WTC11 (cell line): ENCODE data around the gene USF1. TPM values are rescaled to one million over a fixed set of nuclear protein-coding genes. Genes with fewer than 3 reads are reported as not detected.

Experiments
- ATAC-seq: fragments of 200-7000 bp; cut with Tn5 transposase; 2 replicates; pipeline ENCODE4 v1.10.0; 2021; ENCODE audit warnings: mild to moderate bottlenecking, moderate library complexity
- Bru-seq: library from RNA; stranded (reverse); fragments of 400-500 nt; gene quantifications from one replicate; lab custom pipeline; 2021; lab: Mats Ljungman, UMichigan
- CTCF ChIA-PET: fragments of 300-600 bp; sonication (Branson Sonifier 250); formaldehyde crosslinking; loops from one replicate; lab custom pipeline; 2021; ENCODE audit warnings: antibody characterized with exemption; lab: Charles Lee
- POLR2A ChIA-PET: fragments of 350-600 bp; sonication (Branson Sonifier 250); formaldehyde crosslinking; loops from one replicate; lab custom pipeline; 2021; ENCODE audit warnings: antibody characterized with exemption; lab: Charles Lee
- DNase-seq: peaks from one replicate; pipeline ENCODE4 v3.0.0; 2021; ENCODE audit warnings: low spot score
- H3K27ac Mint-ChIP-seq: 2 replicates; pipeline ENCODE4 v1.8.0; 2021; ENCODE audit warnings: mixed read lengths
- H3K27me3 Mint-ChIP-seq: 2 replicates; pipeline ENCODE4 v1.8.0; 2021; ENCODE audit warnings: low read depth, mild to moderate bottlenecking, moderate library complexity, mixed read lengths
- H3K36me3 Mint-ChIP-seq: 2 replicates; pipeline ENCODE4 v1.8.0; 2021; ENCODE audit warnings: mixed read lengths
- H3K4me1 Mint-ChIP-seq: 2 replicates; pipeline ENCODE4 v1.8.0; 2022; ENCODE audit warnings: mixed read lengths
- H3K4me3 Mint-ChIP-seq: 2 replicates; pipeline ENCODE4 v1.8.0; 2021; ENCODE audit warnings: mild to moderate bottlenecking, moderate library complexity, mixed read lengths
- H3K9me3 Mint-ChIP-seq: 2 replicates; pipeline ENCODE4 v1.8.0; 2021; ENCODE audit warnings: mixed read lengths
- ATF2 ChIP-seq: sonication (generic); formaldehyde crosslinking; IDR thresholded peaks from 2 replicates; pipeline ENCODE4 v1.8.1; 2022; ENCODE audit warnings: low read depth, missing genetic modification reagents, borderline replicate concordance
- CREM ChIP-seq: sonication (generic); formaldehyde crosslinking; IDR thresholded peaks from 2 replicates; pipeline ENCODE4 v1.8.1; 2022; ENCODE audit warnings: mild to moderate bottlenecking, missing genetic modification reagents, moderate library complexity
- EMX1 ChIP-seq: fragments of 250-450 bp; sonication (Bioruptor Pico); IDR thresholded peaks from 2 replicates; pipeline ENCODE4 v1.8.0; 2021; ENCODE audit warnings: mild to moderate bottlenecking
- ERG ChIP-seq: fragments of 250-450 bp; sonication (Bioruptor Pico); IDR thresholded peaks from 2 replicates; pipeline ENCODE4 v1.8.0; 2021; ENCODE audit warnings: mild to moderate bottlenecking
- ETV6 ChIP-seq: sonication (generic); formaldehyde crosslinking; IDR thresholded peaks from 2 replicates; pipeline ENCODE4 v1.8.1; 2022; ENCODE audit warnings: mild to moderate bottlenecking, missing genetic modification reagents
- FOXP4 ChIP-seq: sonication (generic); formaldehyde crosslinking; IDR thresholded peaks from 2 replicates; pipeline ENCODE4 v1.8.0; 2022; ENCODE audit warnings: mild to moderate bottlenecking, missing genetic modification reagents
- GABPB1 ChIP-seq: sonication (generic); formaldehyde crosslinking; IDR thresholded peaks from 2 replicates; pipeline ENCODE4 v1.8.1; 2023; ENCODE audit warnings: mild to moderate bottlenecking, missing genetic modification reagents
- MAX ChIP-seq: sonication (generic); formaldehyde crosslinking; IDR thresholded peaks from 2 replicates; pipeline ENCODE4 v1.8.0; 2022; ENCODE audit warnings: mild to moderate bottlenecking, missing genetic modification reagents
- NFE2L1 ChIP-seq: sonication (generic); formaldehyde crosslinking; IDR thresholded peaks from 2 replicates; pipeline ENCODE4 v1.8.1; 2023; ENCODE audit warnings: missing genetic modification reagents
- NR1H2 ChIP-seq: sonication (generic); formaldehyde crosslinking; IDR thresholded peaks from 2 replicates; pipeline ENCODE4 v1.9.0; 2021; ENCODE audit warnings: mild to moderate bottlenecking, moderate library complexity, missing genetic modification reagents
- NR3C1 ChIP-seq: sonication (generic); formaldehyde crosslinking; conservative IDR thresholded peaks from 2 replicates; pipeline ENCODE4 v1.8.1; 2023; ENCODE audit warnings: low read depth, mild to moderate bottlenecking, missing genetic modification reagents
- PRRX2 ChIP-seq: fragments of 250-450 bp; sonication (Bioruptor Pico); IDR thresholded peaks from 2 replicates; pipeline ENCODE4 v1.8.0; 2021; ENCODE audit warnings: mild to moderate bottlenecking
- SMAD3 ChIP-seq: sonication (generic); formaldehyde crosslinking; IDR thresholded peaks from 2 replicates; pipeline ENCODE4 v1.8.0; 2022; ENCODE audit warnings: missing genetic modification reagents, mild to moderate bottlenecking, borderline replicate concordance
- SP1 ChIP-seq: sonication (generic); formaldehyde crosslinking; conservative IDR thresholded peaks from 2 replicates; pipeline ENCODE4 v1.8.1; 2022; ENCODE audit warnings: missing genetic modification reagents
- ZBTB21 ChIP-seq: sonication (generic); formaldehyde crosslinking; IDR thresholded peaks from 2 replicates; pipeline ENCODE4 v1.8.1; 2023; ENCODE audit warnings: mild to moderate bottlenecking, missing genetic modification reagents, borderline replicate concordance
- ZNF232 ChIP-seq: sonication (generic); formaldehyde crosslinking; IDR thresholded peaks from 2 replicates; pipeline ENCODE4 v1.8.0; 2022; ENCODE audit warnings: mild to moderate bottlenecking, missing genetic modification reagents
- ZNF396 ChIP-seq: fragments of 250-450 bp; sonication (Bioruptor Pico); IDR thresholded peaks from 2 replicates; pipeline ENCODE4 v1.8.0; 2021; ENCODE audit warnings: mild to moderate bottlenecking, moderate library complexity, borderline replicate concordance
- ZNF671 ChIP-seq: fragments of 250-450 bp; sonication (Bioruptor Pico); IDR thresholded peaks from 2 replicates; pipeline ENCODE4 v1.8.0; 2021; ENCODE audit warnings: mild to moderate bottlenecking
- ZSCAN18 ChIP-seq: fragments of 250-450 bp; sonication (Bioruptor Pico); IDR thresholded peaks from 2 replicates; pipeline ENCODE4 v2.1.2; 2022; ENCODE audit warnings: mild to moderate bottlenecking, moderate library complexity
- long read RNA-seq, 3 experiments: library from RNA in 1 of 3; library from capped mRNA in 1 of 3; library from polyadenylated mRNA in 1 of 3; unstranded in 2 of 3; stranded (forward) in 1 of 3; transcript quantifications; one replicate each; pipeline ENCODE4 v2.0.0, GENCODE V29; 2021
- total RNA-seq: library from RNA; stranded (reverse); gene quantifications from 3 replicates; pipeline ENCODE4 v1.2.3, GENCODE V29; 2021

USF1 gene
- total RNA-seq (55.9 to 65.6 TPM (median 57.8 TPM) in 3 replicates), Bru-seq, nascent RNA (percentile 79 among the genes with signal in this experiment)
- long read RNA-seq, experiment 1, partial matches to known transcripts: 0 of 5 reads
- long read RNA-seq, experiment 1, other reads (novel, unspliced or antisense): 2 of 5 reads
- long read RNA-seq, experiment 2, partial matches to known transcripts: 2 of 15 reads
- long read RNA-seq, experiment 2, other reads (novel, unspliced or antisense): 9 of 15 reads
- long read RNA-seq, experiment 3, transcript USF1-203 (11 exons, 1,807 nt): major isoform, 10 of 17 reads
- long read RNA-seq, experiment 3, partial matches to known transcripts: 0 of 17 reads
- long read RNA-seq, experiment 3, other reads (novel, unspliced or antisense): 3 of 17 reads

GRCh38 chr1:161045736-161046604 is at the start of gene USF1:
TSS of gene USF1 (minus strand) at chr1:161045977. CDS start at chr1:161043275, 2,702 bp downstream.
- peaks cover 26% of the 10 kb centered on the region for H3K9me3 Mint-ChIP-seq
- peaks cover 38% of the 10 kb centered on the region for H3K27me3 Mint-ChIP-seq
- peak within 1 kb of the TSS; percentile 97 for H3K4me3 Mint-ChIP-seq
- peak; percentile 92 for DNase-seq
- H3K4me1 Mint-ChIP-seq: peaks cover 24% of the 10 kb centered on the region
- H3K36me3 Mint-ChIP-seq: peaks cover 40% of the 10 kb centered on the region
- TF ChIP-seq ZBTB21: no peak
- TF ChIP-seq CREM (CRISPR knock-in tag): no peak; the same call in 1 of the 2 replicates
- peak; percentile 48; the same call in 1 of the 2 replicates for TF ChIP-seq ZNF232
- TF ChIP-seq ERG (CRISPR knock-in tag): peak; percentile 25; the same call in 1 of the 2 replicates
- peak; percentile 70; the same call in 1 of the 2 replicates for TF ChIP-seq ZNF396 (CRISPR knock-in tag)
- TF ChIP-seq NR3C1 (CRISPR knock-in tag): no peak
- peak; percentile 80; the same call in 1 of the 2 replicates for TF ChIP-seq SMAD3 (CRISPR knock-in tag)
- 0 out of 2 replicates have a peak, but pooled peaks have one; percentile 17 for TF ChIP-seq NFE2L1 (CRISPR knock-in tag)
- 0 out of 2 replicates have a peak, but pooled peaks have one; percentile 17 for TF ChIP-seq PRRX2
- peak; percentile 13; the same call in 1 of the 2 replicates for TF ChIP-seq GABPB1 (CRISPR knock-in tag)
- no peak for TF ChIP-seq NR1H2 (CRISPR knock-in tag)
- TF ChIP-seq ZSCAN18 (CRISPR knock-in tag): 0 out of 2 replicates have a peak, but pooled peaks have one; percentile 46
- TF ChIP-seq SP1 (CRISPR knock-in tag): peak; percentile 94
- TF ChIP-seq FOXP4 (CRISPR knock-in tag): peak; percentile 57; the same call in 1 of the 2 replicates
- 0 out of 2 replicates have a peak, but pooled peaks have one; percentile 45 for TF ChIP-seq EMX1 (CRISPR knock-in tag)
- TF ChIP-seq ETV6 (CRISPR knock-in tag): peak; percentile 39; the same call in 1 of the 2 replicates
- TF ChIP-seq MAX (CRISPR knock-in tag): peak; percentile 56
- TF ChIP-seq, all 79 proteins: peak for 13
- POLR2A ChIA-PET: interaction anchor here (0.5 to 3.0 kb wide), 9 partner anchors 23 to 86 kb away, joined by 3 to 24 read pairs (median 7); partner anchors contain the start of genes ARHGAP30, DEDD, F11R and NIT1
- CTCF ChIA-PET: interaction anchor here (0.8 to 2.7 kb wide), 13 partner anchors 9 to 266 kb away, joined by 3 to 26 read pairs (median 6); partner anchors contain the start of genes ADAMTS4, F11R, ITLN2 and KLHDC9
- peak within 1 kb of the TSS; percentile 100 for H3K27ac Mint-ChIP-seq
- peak; percentile 77 for ATAC-seq

GRCh38 chr1:161095230-161095629 is 49.5 kb upstream of the USF1 start:
- Mint-ChIP-seq H3K27ac (no peak overlapping the region), H3K9me3 (no peaks in the 10 kb centered on the region), H3K4me1 (peaks cover 6% of the 10 kb centered on the region), H3K27me3 (peaks cover 6% of the 10 kb centered on the region; the same call in 1 of the 2 replicates), H3K36me3 (peaks cover 4% of the 10 kb centered on the region; the same call in 1 of the 2 replicates), H3K4me3 (no peak overlapping the region)
- POLR2A ChIA-PET: no interaction called here
- no peak for ATAC-seq
- TF ChIP-seq ZNF671 (CRISPR knock-in tag) (no peak), NFE2L1 (CRISPR knock-in tag) (no peak), ATF2 (no peak)
- CTCF ChIA-PET: interaction anchor here (0.7 to 8.2 kb wide), 3 partner anchors 24 to 105 kb away, joined by 3 to 109 read pairs (median 3); partner anchors contain the start of genes ARHGAP30 and PPOX
- DNase-seq: no peak
